Activated CD4-positive, alpha-beta T cell treated with anti-CD3 and anti-CD28 coated beads, Interleukin-2, amount 10 ng/mL, durations not matched to agents 7 days and 5 days (primary cell): ENCODE data around the gene MACROD2. TPM values are rescaled to one million over a fixed set of nuclear protein-coding genes. Genes with fewer than 3 reads are reported as not detected.
"Not testable (repeated sequence)": the region's sequence is repeated elsewhere in the genome, so short reads cannot be mapped to it uniquely, and the experiment has no call there.

Experiments used
- CTCF ChIA-PET: fragments of 350-600 bp; sonication (Branson Sonifier 250); formaldehyde crosslinking; loops from one replicate; lab custom pipeline; 2021; ENCODE audit warnings: antibody characterized with exemption; lab: Charles Lee
- POLR2A ChIA-PET: fragments of 350-600 bp; sonication (Branson Sonifier 250); formaldehyde crosslinking; loops from one replicate; lab custom pipeline; 2021; ENCODE audit warnings: antibody characterized with exemption; lab: Charles Lee
- DNase-seq: peaks from one replicate; pipeline ENCODE4 v3.0.0-alpha.2; 2020
- H3K27ac Mint-ChIP-seq: one replicate; pipeline ENCODE4 v1.8.0; 2021; ENCODE audit warnings: mild to moderate bottlenecking, moderate library complexity, mixed read lengths
- H3K27me3 Mint-ChIP-seq: one replicate; pipeline ENCODE4 v1.8.0; 2021; ENCODE audit warnings: mixed read lengths
- H3K36me3 Mint-ChIP-seq: one replicate; pipeline ENCODE4 v1.8.0; 2021; ENCODE audit warnings: low read depth, mixed read lengths
- H3K4me1 Mint-ChIP-seq: one replicate; pipeline ENCODE4 v1.8.0; 2021; ENCODE audit warnings: mixed read lengths
- H3K4me3 Mint-ChIP-seq: one replicate; pipeline ENCODE4 v1.8.0; 2021; ENCODE audit warnings: mild to moderate bottlenecking, moderate library complexity, mixed read lengths
- H3K9me3 Mint-ChIP-seq: one replicate; pipeline ENCODE4 v1.8.0; 2021; ENCODE audit warnings: mixed read lengths
- total RNA-seq, 2 experiments: library from RNA; stranded (reverse); gene quantifications; one replicate each; pipeline ENCODE4 v1.2.3, GENCODE V29; 2021

MACROD2 gene
- total RNA-seq, 2 experiments from 2014 or later = not detected

- ChIA-PET POLR2A (no interaction called here), CTCF (no interaction called here)
- Mint-ChIP-seq H3K27ac (no peak overlapping the region), H3K36me3 (no peaks in the 10 kb centered on the region), H3K4me1 (no peaks in the 10 kb centered on the region), H3K27me3 (no peaks in the 10 kb centered on the region), H3K9me3 (peaks cover 5% of the 10 kb centered on the region), H3K4me3 (no peak overlapping the region)
- DNase-seq = no peak
Measured at GRCh38 chr20:15176929-15177328, 1181.6 kb downstream of the MACROD2 start.

- no peak overlapping the region for H3K27ac Mint-ChIP-seq
- no peak overlapping the region for H3K4me3 Mint-ChIP-seq
- H3K36me3 Mint-ChIP-seq = no peaks in the 10 kb centered on the region
- POLR2A ChIA-PET = no interaction called here
- H3K27me3 Mint-ChIP-seq = no peaks in the 10 kb centered on the region
- CTCF ChIA-PET = interaction anchor here (0.6 kb wide), 1 partner anchor 691 kb away, joined by 3 read pairs; no protein-coding TSS in a partner anchor
- H3K4me1 Mint-ChIP-seq = no peaks in the 10 kb centered on the region
- H3K9me3 Mint-ChIP-seq = peaks cover 5% of the 10 kb centered on the region
- no peak for DNase-seq
Measured at GRCh38 chr20:15178581-15178980, 1183.3 kb downstream of the MACROD2 start.

- no peak for DNase-seq
Measured at GRCh38 chr20:15179381-15179780, 1184.1 kb downstream of the MACROD2 start.

GRCh38 chr20:15179781-15180180 lies 1184.5 kb downstream of the MACROD2 start:
- Mint-ChIP-seq H3K4me1 (no peaks in the 10 kb centered on the region), H3K9me3 (peaks cover 5% of the 10 kb centered on the region), H3K27ac (no peak overlapping the region), H3K36me3 (no peaks in the 10 kb centered on the region), H3K4me3 (no peak overlapping the region), H3K27me3 (no peaks in the 10 kb centered on the region)
- ChIA-PET POLR2A (no interaction called here), CTCF (no interaction called here)
- DNase-seq = no peak

More at GRCh38 chr20:15179381-15179780, 1184.1 kb downstream of the MACROD2 start:
- ChIA-PET CTCF (no interaction called here), POLR2A (no interaction called here)
- Mint-ChIP-seq H3K27me3 (no peaks in the 10 kb centered on the region), H3K4me1 (no peaks in the 10 kb centered on the region), H3K27ac (no peak overlapping the region), H3K9me3 (peaks cover 5% of the 10 kb centered on the region), H3K4me3 (no peak overlapping the region), H3K36me3 (no peaks in the 10 kb centered on the region)

- ChIA-PET CTCF (no interaction called here), POLR2A (no interaction called here)
- Mint-ChIP-seq H3K4me3 (no peak overlapping the region), H3K36me3 (no peaks in the 10 kb centered on the region), H3K27ac (no peak overlapping the region), H3K27me3 (no peaks in the 10 kb centered on the region), H3K4me1 (no peaks in the 10 kb centered on the region), H3K9me3 (peaks cover 2% of the 10 kb centered on the region)
- no peak for DNase-seq
Measured at GRCh38 chr20:15185322-15185721, 1190.0 kb downstream of the MACROD2 start.

- H3K4me1 Mint-ChIP-seq = no peaks in the 10 kb centered on the region
- H3K27me3 Mint-ChIP-seq = no peaks in the 10 kb centered on the region
- DNase-seq = no peak
- no peak overlapping the region for H3K4me3 Mint-ChIP-seq
- CTCF ChIA-PET = no interaction called here
- POLR2A ChIA-PET = no interaction called here
- no peak overlapping the region for H3K27ac Mint-ChIP-seq
- no peaks in the 10 kb centered on the region for H3K36me3 Mint-ChIP-seq
- no peaks in the 10 kb centered on the region for H3K9me3 Mint-ChIP-seq
Measured at GRCh38 chr20:15185913-15186312, 1190.6 kb downstream of the MACROD2 start.

GRCh38 chr20:15187612-15188011 lies 1192.3 kb downstream of the MACROD2 start:
- no peaks in the 10 kb centered on the region for H3K36me3 Mint-ChIP-seq
- DNase-seq = no peak
- H3K9me3 Mint-ChIP-seq = no peaks in the 10 kb centered on the region
- no peak overlapping the region for H3K27ac Mint-ChIP-seq
- no peaks in the 10 kb centered on the region for H3K4me1 Mint-ChIP-seq
- no peak overlapping the region for H3K4me3 Mint-ChIP-seq
- no peaks in the 10 kb centered on the region for H3K27me3 Mint-ChIP-seq
- CTCF ChIA-PET = no interaction called here
- POLR2A ChIA-PET = no interaction called here

GRCh38 chr20:15188415-15188814 lies 1193.1 kb downstream of the MACROD2 start:
- no peaks in the 10 kb centered on the region for H3K4me1 Mint-ChIP-seq
- H3K4me3 Mint-ChIP-seq = no peak overlapping the region
- H3K9me3 Mint-ChIP-seq = no peaks in the 10 kb centered on the region
- CTCF ChIA-PET = no interaction called here
- no peak overlapping the region for H3K27ac Mint-ChIP-seq
- H3K27me3 Mint-ChIP-seq = no peaks in the 10 kb centered on the region
- no peak for DNase-seq
- POLR2A ChIA-PET = no interaction called here
- no peaks in the 10 kb centered on the region for H3K36me3 Mint-ChIP-seq

- CTCF ChIA-PET = no interaction called here
- no peaks in the 10 kb centered on the region for H3K4me1 Mint-ChIP-seq
Measured at GRCh38 chr20:15191082-15191723, 1195.9 kb downstream of the MACROD2 start.

GRCh38 chr20:15195378-15195777 lies 1200.1 kb downstream of the MACROD2 start:
- no peak for DNase-seq
- Mint-ChIP-seq H3K36me3 (no peaks in the 10 kb centered on the region), H3K9me3 (no peaks in the 10 kb centered on the region), H3K4me3 (no peak overlapping the region), H3K4me1 (peaks cover 3% of the 10 kb centered on the region), H3K27me3 (no peaks in the 10 kb centered on the region), H3K27ac (no peak overlapping the region)
- CTCF ChIA-PET = no interaction called here
- POLR2A ChIA-PET = no interaction called here

More at GRCh38 chr20:15191082-15191723, 1195.9 kb downstream of the MACROD2 start:
- Mint-ChIP-seq H3K9me3 (no peaks in the 10 kb centered on the region), H3K36me3 (no peaks in the 10 kb centered on the region), H3K4me3 (no peak overlapping the region), H3K27me3 (no peaks in the 10 kb centered on the region), H3K27ac (no peak overlapping the region)
- DNase-seq = no peak
- POLR2A ChIA-PET = no interaction called here

GRCh38 chr20:15196547-15197255 lies 1201.4 kb downstream of the MACROD2 start:
- Mint-ChIP-seq H3K27ac (no peak overlapping the region), H3K4me1 (peaks cover 3% of the 10 kb centered on the region)
- POLR2A ChIA-PET = no interaction called here

GRCh38 chr20:15198017-15198416 lies 1202.7 kb downstream of the MACROD2 start:
- H3K4me3 Mint-ChIP-seq, H3K36me3 Mint-ChIP-seq, H3K9me3 Mint-ChIP-seq, H3K27ac Mint-ChIP-seq, POLR2A ChIA-PET, H3K4me1 Mint-ChIP-seq, H3K27me3 Mint-ChIP-seq, DNase-seq, CTCF ChIA-PET: not testable (repeated sequence)

More at GRCh38 chr20:15196547-15197255, 1201.4 kb downstream of the MACROD2 start:
- no peaks in the 10 kb centered on the region for H3K27me3 Mint-ChIP-seq
- DNase-seq = no peak
- H3K4me3 Mint-ChIP-seq = no peak overlapping the region
- no peaks in the 10 kb centered on the region for H3K9me3 Mint-ChIP-seq
- no peaks in the 10 kb centered on the region for H3K36me3 Mint-ChIP-seq
- CTCF ChIA-PET = no interaction called here

- no peaks in the 10 kb centered on the region for H3K9me3 Mint-ChIP-seq
- H3K36me3 Mint-ChIP-seq = no peaks in the 10 kb centered on the region
- no peak overlapping the region for H3K27ac Mint-ChIP-seq
- DNase-seq = no peak
- ChIA-PET POLR2A (no interaction called here), CTCF (no interaction called here)
- no peaks in the 10 kb centered on the region for H3K27me3 Mint-ChIP-seq
- no peak overlapping the region for H3K4me3 Mint-ChIP-seq
- H3K4me1 Mint-ChIP-seq = peaks cover 3% of the 10 kb centered on the region
Measured at GRCh38 chr20:15199698-15200097, 1204.4 kb downstream of the MACROD2 start.
